Activated CD8-positive, alpha-beta T cell treated with anti-CD3 and anti-CD28 coated beads, Interleukin-2, amount 10 ng/mL, durations not matched to agents 7 days and 5 days (primary cell): ENCODE results near the gene SMIM12. TPM values are rescaled to one million over a fixed set of nuclear protein-coding genes. Genes with fewer than 3 reads are reported as not detected.

Experiments used
- ATAC-seq: fragments of 150-1000 bp; cut with Tn5 transposase; one replicate; pipeline ENCODE4 v1.10.0; 2021; ENCODE audit warnings: moderate library complexity
- CTCF ChIA-PET: fragments of 350-600 bp; sonication (Branson Sonifier 250); formaldehyde crosslinking; loops from one replicate; lab custom pipeline; 2021; ENCODE audit warnings: antibody characterized with exemption; lab: Charles Lee
- POLR2A ChIA-PET: fragments of 350-600 bp; sonication (Branson Sonifier 250); formaldehyde crosslinking; loops from one replicate; lab custom pipeline; 2021; ENCODE audit warnings: antibody characterized with exemption; lab: Charles Lee
- DNase-seq: peaks from one replicate; pipeline ENCODE4 v3.0.0-alpha.2; 2020
- H3K27ac Mint-ChIP-seq: one replicate; pipeline ENCODE4 v1.8.0; 2021; ENCODE audit warnings: mild to moderate bottlenecking, mixed read lengths
- H3K27me3 Mint-ChIP-seq: one replicate; pipeline ENCODE4 v1.8.0; 2021; ENCODE audit warnings: low read depth, mixed read lengths
- H3K36me3 Mint-ChIP-seq: one replicate; pipeline ENCODE4 v1.8.0; 2021; ENCODE audit warnings: low read depth, mixed read lengths
- H3K4me1 Mint-ChIP-seq: one replicate; pipeline ENCODE4 v1.8.0; 2021; ENCODE audit warnings: low read depth, mixed read lengths
- H3K4me3 Mint-ChIP-seq: one replicate; pipeline ENCODE4 v1.8.0; 2021; ENCODE audit warnings: mild to moderate bottlenecking, mixed read lengths
- H3K9me3 Mint-ChIP-seq: one replicate; pipeline ENCODE4 v1.8.0; 2022; ENCODE audit warnings: mixed read lengths; ENCODE audit not compliant: insufficient read depth
- total RNA-seq, 2 experiments: library from RNA; stranded (reverse); gene quantifications; one replicate each; pipeline ENCODE4 v1.2.3, GENCODE V29; 2021

SMIM12 gene
- total RNA-seq, 2 experiments from 2014 or later = 50.4 to 52.2 TPM

DNA sequence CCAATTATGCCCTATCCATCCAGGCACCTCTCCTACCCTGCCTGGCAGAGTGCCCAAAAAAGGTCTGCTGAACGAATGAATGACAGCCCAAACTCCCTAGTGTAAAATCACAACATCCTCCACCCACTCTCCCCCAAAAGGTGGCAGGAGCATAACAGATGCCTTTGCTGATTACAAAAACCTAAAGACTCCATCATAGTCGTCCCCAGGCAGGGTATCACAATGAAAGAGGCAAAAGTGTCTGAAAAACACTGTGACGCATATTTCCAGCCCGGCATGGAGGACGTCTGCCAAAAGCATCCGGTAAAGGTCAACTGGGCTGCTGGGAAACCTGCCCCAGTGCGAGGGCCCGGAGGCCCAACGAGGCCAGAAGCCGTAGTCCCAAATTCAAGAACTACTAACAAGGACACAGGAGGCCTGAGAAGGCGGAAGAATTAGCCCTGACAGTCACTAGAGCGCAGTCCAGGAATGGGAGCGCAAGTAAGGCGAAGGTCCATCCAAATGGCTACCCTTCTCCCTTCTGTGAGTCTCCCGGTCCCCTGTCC is 576 bp downstream of the SMIM12 start:
- ChIA-PET CTCF (interaction anchor here (1.0 to 7.9 kb wide), 4 partner anchors 9 to 32 kb away, joined by 3 to 147 read pairs (median 6); no protein-coding TSS in a partner anchor), POLR2A (interaction anchor here (1.0 to 2.2 kb wide), 3 partner anchors 10 to 127 kb away, joined by 3 to 14 read pairs (median 5); partner anchors contain the start of gene TMEM35B)
- H3K9me3 Mint-ChIP-seq = no peaks in the 10 kb centered on the region

DNA sequence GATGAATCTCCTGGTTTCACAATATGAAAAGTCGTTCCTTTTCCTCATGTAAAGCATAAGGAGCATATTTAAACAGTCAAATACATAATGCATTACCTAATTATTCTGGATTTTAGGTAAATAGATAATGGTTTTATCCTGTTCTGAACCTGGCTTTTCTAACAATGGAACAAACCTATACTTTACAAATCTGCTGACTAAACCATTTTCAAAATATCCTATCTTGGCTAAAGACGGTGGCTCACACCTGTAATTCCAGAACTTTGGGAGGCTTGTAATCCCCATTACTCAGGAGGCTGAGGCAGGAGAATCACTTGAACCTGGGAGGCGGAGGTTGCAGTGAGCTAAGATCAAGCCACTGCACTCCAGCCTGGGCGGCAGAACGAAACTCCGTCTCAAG is 2.9 kb downstream of the SMIM12 start:
- H3K27ac Mint-ChIP-seq = no peak overlapping the region
- no peak overlapping the region for H3K4me3 Mint-ChIP-seq

More for the DNA sequence above, 576 bp downstream of the SMIM12 start:
- peak overlapping the region; percentile 96 for H3K27ac Mint-ChIP-seq
- H3K4me1 Mint-ChIP-seq = peaks cover 54% of the 10 kb centered on the region
- peaks cover 18% of the 10 kb centered on the region for H3K36me3 Mint-ChIP-seq
- peak overlapping the region; percentile 99 for H3K4me3 Mint-ChIP-seq
- DNase-seq = peak; percentile 45
- ATAC-seq = peak; percentile 12
- H3K27me3 Mint-ChIP-seq = no peaks in the 10 kb centered on the region

DNA sequence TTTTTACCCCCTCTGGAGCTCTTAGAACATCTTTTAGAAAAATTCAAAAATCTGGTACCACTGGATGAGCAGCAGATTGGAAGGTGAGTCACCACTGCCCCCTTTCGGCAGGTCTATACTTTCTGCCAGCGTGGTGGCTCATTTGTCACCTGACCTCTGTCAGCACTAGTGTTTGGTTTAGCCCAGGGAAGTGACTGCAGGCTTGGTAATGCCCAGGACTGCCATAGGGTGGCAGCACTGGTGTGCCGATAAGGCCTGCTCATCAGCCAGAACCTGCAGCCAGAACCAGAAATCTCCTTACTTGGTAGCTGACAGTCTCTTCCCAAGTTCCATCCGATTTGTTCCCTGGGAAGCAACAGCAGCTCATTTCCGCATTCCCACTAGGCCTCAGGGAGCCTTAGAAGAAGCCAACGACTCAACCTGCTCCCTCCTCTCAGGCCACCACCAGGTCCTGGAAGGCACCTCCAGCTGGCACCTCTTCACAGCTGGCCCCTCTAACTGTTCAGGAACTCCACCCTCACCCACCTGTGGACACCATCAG is 6.8 kb downstream of the SMIM12 start:
- CTCF ChIA-PET = interaction anchor here (0.6 to 7.9 kb wide), 50 partner anchors 9 to 1465 kb away, joined by 3 to 147 read pairs (median 4); partner anchors contain the start of genes GJA4, TMEM35B and ZMYM6
- Mint-ChIP-seq H3K4me3 (no peak overlapping the region), H3K27me3 (no peaks in the 10 kb centered on the region), H3K36me3 (peaks cover 46% of the 10 kb centered on the region), H3K9me3 (no peaks in the 10 kb centered on the region), H3K27ac (peak overlapping the region; percentile 17), H3K4me1 (peaks cover 25% of the 10 kb centered on the region)
- ATAC-seq = peak; percentile 100
- DNase-seq = peak; percentile 95
- POLR2A ChIA-PET = interaction anchor here (0.7 to 1.7 kb wide), 4 partner anchors 11 to 133 kb away, joined by 3 to 8 read pairs (median 8); partner anchors contain the start of gene TMEM35B

More for the DNA sequence above, 2.9 kb downstream of the SMIM12 start:
- Mint-ChIP-seq H3K36me3 (peaks cover 32% of the 10 kb centered on the region), H3K27me3 (no peaks in the 10 kb centered on the region), H3K9me3 (no peaks in the 10 kb centered on the region), H3K4me1 (peaks cover 46% of the 10 kb centered on the region)
- no peak for DNase-seq
- POLR2A ChIA-PET = no interaction called here
- CTCF ChIA-PET = interaction anchor here (7.9 kb wide), 1 partner anchor 11 kb away, joined by 147 read pairs; no protein-coding TSS in a partner anchor
- ATAC-seq = no peak

DNA sequence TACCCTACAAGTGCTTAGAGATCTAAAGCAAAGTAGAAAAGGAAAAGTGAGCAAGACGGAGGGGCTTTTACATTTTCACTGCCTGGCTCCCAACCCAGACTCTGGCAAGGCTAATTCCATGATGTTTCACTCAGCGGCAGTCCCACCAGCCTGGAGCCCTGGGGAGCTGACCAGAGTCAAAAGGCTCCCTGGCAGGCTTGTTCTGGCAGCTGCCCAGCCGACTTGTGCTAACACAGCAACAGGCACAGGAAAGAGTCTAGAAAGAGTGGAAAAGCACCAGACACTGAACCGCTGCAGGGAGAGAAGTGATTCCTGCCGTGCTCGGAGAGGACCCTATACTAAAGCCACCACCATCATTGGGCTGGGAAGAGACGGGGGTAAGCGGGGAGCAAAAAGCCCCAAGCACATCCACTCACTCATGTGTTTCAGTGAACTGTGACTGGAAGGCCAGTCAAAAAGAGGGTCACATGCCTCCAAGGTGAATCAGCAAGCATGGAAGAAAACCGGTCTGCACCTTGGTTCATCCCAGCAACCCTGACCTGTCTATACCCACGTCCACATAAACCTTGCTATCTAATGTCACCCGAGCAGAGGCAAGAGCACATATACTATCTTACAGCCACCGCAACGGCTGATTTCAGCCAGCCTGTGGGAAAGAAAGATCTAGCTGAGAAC is 8.0 kb downstream of the SMIM12 start:
- ATAC-seq (no peak), DNase-seq (no peak)
- no peak overlapping the region for H3K27ac Mint-ChIP-seq
- H3K9me3 Mint-ChIP-seq = no peaks in the 10 kb centered on the region
- POLR2A ChIA-PET = no interaction called here
- peaks cover 14% of the 10 kb centered on the region for H3K4me1 Mint-ChIP-seq
- no peak overlapping the region for H3K4me3 Mint-ChIP-seq
- H3K27me3 Mint-ChIP-seq = no peaks in the 10 kb centered on the region
- H3K36me3 Mint-ChIP-seq = peaks cover 46% of the 10 kb centered on the region
- CTCF ChIA-PET = interaction anchor here (0.9 to 7.9 kb wide), 6 partner anchors 16 to 64 kb away, joined by 3 to 147 read pairs (median 14); no protein-coding TSS in a partner anchor

DNA sequence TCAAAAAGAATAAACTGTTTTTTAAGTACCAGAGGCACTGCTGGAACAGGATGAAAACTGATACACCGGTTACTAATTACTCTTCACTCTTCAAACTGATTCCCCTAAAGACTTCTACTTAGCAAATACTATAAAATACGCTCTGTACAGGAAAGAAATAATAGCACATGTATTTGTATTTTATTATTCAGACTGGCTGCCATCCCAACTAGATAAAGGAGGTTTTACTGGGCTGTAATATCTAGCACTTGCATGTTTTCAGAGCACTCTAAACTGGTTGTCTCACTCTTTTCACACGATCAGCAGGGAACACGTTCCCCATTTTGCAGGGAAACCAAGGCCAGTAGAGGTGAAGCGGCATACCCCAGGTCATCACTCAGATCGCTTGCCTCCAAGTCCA is 9.2 kb downstream of the SMIM12 start:
- Mint-ChIP-seq H3K27me3 (no peaks in the 10 kb centered on the region), H3K4me1 (peaks cover 14% of the 10 kb centered on the region), H3K27ac (no peak overlapping the region), H3K36me3 (peaks cover 41% of the 10 kb centered on the region), H3K4me3 (no peak overlapping the region), H3K9me3 (no peaks in the 10 kb centered on the region)
- ChIA-PET POLR2A (no interaction called here), CTCF (interaction anchor here (1.8 kb wide), 1 partner anchor 16 kb away, joined by 6 read pairs; no protein-coding TSS in a partner anchor)
- no peak for DNase-seq
- no peak for ATAC-seq

DNA sequence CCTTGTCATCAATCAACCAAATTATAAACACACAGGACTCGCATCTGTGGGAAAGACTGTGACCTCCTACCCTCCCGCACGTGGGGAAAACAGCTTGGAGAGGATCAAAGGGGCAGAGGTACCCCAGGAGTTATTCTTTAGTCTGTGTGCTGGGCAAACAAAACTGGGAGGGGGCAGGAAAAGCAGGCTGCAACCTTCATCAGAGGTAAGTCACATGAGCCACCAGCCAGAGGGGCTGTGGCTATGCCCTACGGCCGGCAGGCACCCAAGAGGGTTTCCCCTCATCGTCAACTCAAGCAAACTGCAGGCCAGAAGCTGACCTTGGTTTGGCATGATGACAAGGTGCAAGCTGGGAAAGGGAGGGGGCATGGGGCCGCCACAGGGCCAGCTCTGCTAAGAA is 12.5 kb downstream of the SMIM12 start:
- H3K27ac Mint-ChIP-seq = no peak overlapping the region
- H3K27me3 Mint-ChIP-seq = no peaks in the 10 kb centered on the region
- H3K9me3 Mint-ChIP-seq = no peaks in the 10 kb centered on the region
- H3K4me3 Mint-ChIP-seq = no peak overlapping the region
- DNase-seq (no peak), ATAC-seq (no peak)
- ChIA-PET POLR2A (interaction anchor here (0.9 kb wide), 1 partner anchor 66 kb away, joined by 3 read pairs; the partner anchor contains the start of gene GJB3), CTCF (no interaction called here)
- H3K36me3 Mint-ChIP-seq = peaks cover 20% of the 10 kb centered on the region
- peaks cover 16% of the 10 kb centered on the region for H3K4me1 Mint-ChIP-seq

DNA sequence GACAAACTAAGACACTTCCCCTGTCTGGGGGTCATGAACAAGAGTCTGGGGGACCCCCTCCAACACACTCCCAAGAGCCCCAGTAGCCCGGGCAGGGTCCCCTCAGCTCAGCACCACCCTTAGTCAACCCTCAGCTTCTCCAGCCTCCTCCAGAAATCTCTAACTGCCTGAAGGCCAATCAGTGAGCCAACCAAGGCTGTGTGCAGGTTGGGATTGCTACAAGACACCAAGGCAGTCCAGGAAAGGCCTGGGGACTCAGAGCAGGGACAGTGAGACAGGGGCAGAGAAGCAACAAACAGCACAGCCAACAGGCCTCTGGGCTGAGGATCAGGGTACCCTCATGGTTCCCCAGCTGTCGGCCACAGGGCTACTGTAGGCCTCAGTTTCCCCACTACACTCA is 13.3 kb downstream of the SMIM12 start:
- no peak for DNase-seq
- Mint-ChIP-seq H3K4me3 (no peak overlapping the region), H3K27ac (no peak overlapping the region), H3K36me3 (peaks cover 16% of the 10 kb centered on the region), H3K27me3 (no peaks in the 10 kb centered on the region), H3K4me1 (peaks cover 12% of the 10 kb centered on the region), H3K9me3 (no peaks in the 10 kb centered on the region)
- ChIA-PET CTCF (no interaction called here), POLR2A (interaction anchor here (0.9 kb wide), 1 partner anchor 66 kb away, joined by 3 read pairs; the partner anchor contains the start of gene GJB3)
- ATAC-seq = no peak

DNA sequence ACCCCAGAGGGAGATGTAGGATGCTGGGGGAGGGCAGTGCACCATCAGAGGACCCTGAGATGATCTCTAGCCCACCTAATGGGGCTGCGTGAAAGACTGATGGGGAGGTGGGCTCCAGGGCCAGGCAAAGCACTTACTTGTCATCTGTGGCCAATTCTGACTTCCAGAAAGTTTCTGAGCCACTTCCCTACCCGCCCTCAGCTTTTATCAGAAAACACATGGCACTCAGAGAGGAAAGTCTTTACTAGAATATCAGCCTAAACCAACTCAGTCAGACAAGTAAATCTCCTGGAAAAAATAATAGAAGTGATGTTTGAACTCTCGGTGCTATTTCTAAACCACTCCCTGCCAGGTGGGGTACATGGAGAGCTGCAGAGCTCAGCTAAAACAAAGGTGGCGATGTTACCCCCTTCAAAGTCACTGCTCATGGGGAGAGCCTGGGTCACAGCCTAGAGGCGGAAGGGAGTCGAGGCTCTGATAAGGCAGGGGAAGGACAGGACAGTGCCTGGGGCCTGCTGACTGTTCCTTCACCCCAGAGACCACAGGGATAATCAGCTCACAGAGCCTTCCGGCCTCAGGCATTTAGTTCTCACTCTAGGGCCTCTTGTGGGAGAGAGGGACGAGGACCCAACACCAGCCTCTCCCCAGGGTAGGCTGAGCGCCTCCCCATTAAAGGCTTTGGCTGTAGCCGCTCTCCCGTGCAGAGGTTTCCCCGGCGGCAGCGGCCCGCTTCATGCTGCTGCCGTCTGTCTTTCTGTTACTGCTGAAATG is 14.2 kb downstream of the SMIM12 start:
- peaks cover 12% of the 10 kb centered on the region for H3K4me1 Mint-ChIP-seq
- POLR2A ChIA-PET = no interaction called here
- CTCF ChIA-PET = interaction anchor here (1.6 kb wide), 1 partner anchor 21 kb away, joined by 5 read pairs; no protein-coding TSS in a partner anchor

DNA sequence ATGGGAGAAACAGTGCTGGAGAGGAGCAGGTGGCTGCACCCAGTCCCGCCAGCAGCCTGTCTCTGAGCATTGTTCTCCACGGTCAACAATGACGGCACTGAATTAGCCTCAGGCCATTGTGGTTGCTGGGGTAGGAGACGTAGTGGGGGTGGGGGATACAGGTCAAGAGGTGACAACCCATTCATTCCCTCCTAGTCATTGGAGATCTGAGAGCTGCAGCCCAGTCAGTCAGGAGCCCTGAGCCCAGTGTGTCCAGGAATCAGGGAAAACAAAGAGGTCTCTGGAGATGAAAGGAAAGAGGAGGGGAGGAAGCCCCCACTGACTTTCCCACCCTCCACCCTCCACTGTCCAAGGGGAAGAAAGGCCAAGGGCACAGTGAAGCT is 15.3 kb downstream of the SMIM12 start:
- ChIA-PET CTCF (interaction anchor here (1.1 to 1.6 kb wide), 2 partner anchors 22 to 71 kb away, joined by 3 to 5 read pairs; no protein-coding TSS in a partner anchor), POLR2A (no interaction called here)
- Mint-ChIP-seq H3K27ac (no peak overlapping the region), H3K27me3 (no peaks in the 10 kb centered on the region), H3K9me3 (no peaks in the 10 kb centered on the region), H3K36me3 (peaks cover 5% of the 10 kb centered on the region), H3K4me3 (no peak overlapping the region), H3K4me1 (peaks cover 12% of the 10 kb centered on the region)
- no peak for DNase-seq
- no peak for ATAC-seq

More for the DNA sequence above, 14.2 kb downstream of the SMIM12 start:
- Mint-ChIP-seq H3K36me3 (peaks cover 11% of the 10 kb centered on the region), H3K4me3 (no peak overlapping the region), H3K27me3 (no peaks in the 10 kb centered on the region), H3K9me3 (no peaks in the 10 kb centered on the region), H3K27ac (no peak overlapping the region)
- DNase-seq = no peak
- no peak for ATAC-seq

DNA sequence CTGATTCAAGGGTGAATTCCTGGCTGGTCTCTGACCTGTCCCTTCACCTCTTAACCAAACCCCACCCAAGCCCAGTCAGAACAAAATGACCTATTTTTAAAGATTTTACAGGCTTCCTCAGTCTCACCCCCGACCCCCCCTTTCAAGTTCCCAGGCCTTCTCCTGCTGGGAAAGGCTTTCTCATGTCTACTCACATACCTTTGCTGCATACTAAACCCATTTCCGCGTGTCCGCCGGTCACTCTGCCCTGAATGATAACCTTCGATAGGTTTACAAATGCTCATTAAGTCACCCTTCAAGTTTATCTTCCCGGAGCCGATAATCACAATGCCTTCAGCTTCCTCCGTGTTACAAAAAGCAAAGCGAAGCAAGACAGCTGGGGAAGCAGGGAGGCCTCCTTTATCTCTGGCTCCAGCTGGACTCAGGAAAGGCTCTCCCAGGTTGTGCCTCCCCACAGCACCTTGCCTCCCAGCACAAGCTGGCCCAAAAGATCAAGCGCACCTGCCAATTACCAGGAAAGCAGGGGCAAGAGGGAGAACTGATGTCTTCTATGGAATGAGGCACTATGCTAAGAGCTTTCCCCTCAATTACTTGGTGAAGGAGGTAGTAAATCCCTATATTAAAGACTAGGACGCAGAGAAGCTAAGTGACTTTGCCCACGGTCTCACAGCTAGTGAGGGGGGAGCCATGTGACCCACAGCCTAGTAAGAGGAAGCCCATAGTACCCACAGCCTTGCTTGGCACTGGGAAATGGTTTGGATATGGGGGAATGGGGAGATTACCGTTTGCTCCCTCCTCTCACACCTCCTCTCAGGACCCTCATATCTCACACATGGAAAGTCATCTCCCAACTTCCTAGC is 15.9 kb downstream of the SMIM12 start:
- no peak for ATAC-seq
- no peaks in the 10 kb centered on the region for H3K9me3 Mint-ChIP-seq
- H3K36me3 Mint-ChIP-seq = peaks cover 2% of the 10 kb centered on the region
- POLR2A ChIA-PET = no interaction called here
- peak overlapping the region; percentile 60 for H3K27ac Mint-ChIP-seq
- CTCF ChIA-PET = interaction anchor here (1.1 to 1.9 kb wide), 2 partner anchors 23 to 70 kb away, joined by 3 to 4 read pairs; no protein-coding TSS in a partner anchor
- H3K4me1 Mint-ChIP-seq = peaks cover 12% of the 10 kb centered on the region
- no peak for DNase-seq
- no peak overlapping the region for H3K4me3 Mint-ChIP-seq
- no peaks in the 10 kb centered on the region for H3K27me3 Mint-ChIP-seq
